Measurements from ENCODE around the gene AMY1B.
"Not testable (repeated sequence)": the region's sequence is repeated elsewhere in the genome, so short reads cannot be mapped to it uniquely, and the experiment has no call there.

Gene AMY1B

GRCh38 chr1:103697430-103697829, 1.4 kb upstream of the AMY1B start:
- H3K36me3 ChIP-seq (ENCODE audit: insufficient read depth); H3K27ac ChIP-seq; H3K9ac ChIP-seq; H2AFZ ChIP-seq (ENCODE audit: low read depth); H3K27me3 ChIP-seq (ENCODE audit: insufficient read depth, low read depth); H3K4me3 ChIP-seq (IDR thresholded peaks at IDR 0.05; ENCODE audit: insufficient read depth, low read depth, low read length); H4K20me1 ChIP-seq (ENCODE audit: insufficient read depth); H3K4me2 ChIP-seq; H3K79me2 ChIP-seq (ENCODE audit: insufficient read depth, low read depth); H3K4me1 ChIP-seq (ENCODE audit: low read depth, poor library complexity, severe bottlenecking): not testable (repeated sequence)

GRCh38 chr1:103676335-103676734, 19.7 kb downstream of the AMY1B start:
- H3K4me1 ChIP-seq (ENCODE audit: low read depth, poor library complexity, severe bottlenecking); H2AFZ ChIP-seq (ENCODE audit: low read depth); H3K27me3 ChIP-seq (ENCODE audit: insufficient read depth, low read depth); H3K79me2 ChIP-seq (ENCODE audit: insufficient read depth, low read depth); H3K9ac ChIP-seq; H3K27ac ChIP-seq; H3K36me3 ChIP-seq (ENCODE audit: insufficient read depth); H3K4me3 ChIP-seq (IDR thresholded peaks at IDR 0.05; ENCODE audit: insufficient read depth, low read depth, low read length); H3K4me2 ChIP-seq; H4K20me1 ChIP-seq (ENCODE audit: insufficient read depth): not testable (repeated sequence)

- H4K20me1 ChIP-seq (ENCODE audit: insufficient read depth), result not testable (repeated sequence)
Measured at GRCh38 chr1:103655460-103655859, 40.5 kb downstream of the AMY1B start, which contains the start of gene AMY1A. TSS of gene AMY1A (plus strand) at chr1:103655760. CDS start at chr1:103656331, 571 bp downstream.

GRCh38 chr1:103654133-103654532, 41.9 kb downstream of the AMY1B start:
- not testable (repeated sequence) for H3K79me2 ChIP-seq (ENCODE audit: insufficient read depth, low read depth); H4K20me1 ChIP-seq (ENCODE audit: insufficient read depth); H3K27me3 ChIP-seq (ENCODE audit: insufficient read depth, low read depth); H3K9ac ChIP-seq; H2AFZ ChIP-seq (ENCODE audit: low read depth); H3K4me3 ChIP-seq (IDR thresholded peaks at IDR 0.05; ENCODE audit: insufficient read depth, low read depth, low read length); H3K27ac ChIP-seq; H3K4me1 ChIP-seq (ENCODE audit: low read depth, poor library complexity, severe bottlenecking); H3K36me3 ChIP-seq (ENCODE audit: insufficient read depth); H3K4me2 ChIP-seq

More at GRCh38 chr1:103655460-103655859, 40.5 kb downstream of the AMY1B start, which contains the start of gene AMY1A:
- H3K4me1 ChIP-seq (ENCODE audit: low read depth, poor library complexity, severe bottlenecking); H3K27me3 ChIP-seq (ENCODE audit: insufficient read depth, low read depth); H3K4me3 ChIP-seq (IDR thresholded peaks at IDR 0.05; ENCODE audit: insufficient read depth, low read depth, low read length); H3K27ac ChIP-seq; H3K9ac ChIP-seq; H3K79me2 ChIP-seq (ENCODE audit: insufficient read depth, low read depth); H3K36me3 ChIP-seq (ENCODE audit: insufficient read depth); H2AFZ ChIP-seq (ENCODE audit: low read depth); H3K4me2 ChIP-seq: not testable (repeated sequence)

GRCh38 chr1:103650889-103651288, 45.1 kb downstream of the AMY1B start:
- H3K27me3 ChIP-seq (ENCODE audit: insufficient read depth, low read depth); H3K79me2 ChIP-seq (ENCODE audit: insufficient read depth, low read depth); H3K4me3 ChIP-seq (IDR thresholded peaks at IDR 0.05; ENCODE audit: insufficient read depth, low read depth, low read length); H2AFZ ChIP-seq (ENCODE audit: low read depth); H3K36me3 ChIP-seq (ENCODE audit: insufficient read depth); H3K4me1 ChIP-seq (ENCODE audit: low read depth, poor library complexity, severe bottlenecking); H3K27ac ChIP-seq; H4K20me1 ChIP-seq (ENCODE audit: insufficient read depth); H3K9ac ChIP-seq; H3K4me2 ChIP-seq: not testable (repeated sequence)

- H3K27ac ChIP-seq; H3K4me3 ChIP-seq (IDR thresholded peaks at IDR 0.05; ENCODE audit: insufficient read depth, low read depth, low read length); H3K9ac ChIP-seq; H4K20me1 ChIP-seq (ENCODE audit: insufficient read depth); H3K27me3 ChIP-seq (ENCODE audit: insufficient read depth, low read depth); H3K79me2 ChIP-seq (ENCODE audit: insufficient read depth, low read depth); H3K36me3 ChIP-seq (ENCODE audit: insufficient read depth); H3K4me1 ChIP-seq (ENCODE audit: low read depth, poor library complexity, severe bottlenecking); H2AFZ ChIP-seq (ENCODE audit: low read depth); H3K4me2 ChIP-seq: not testable (repeated sequence)
Measured at GRCh38 chr1:103650305-103650704, 45.7 kb downstream of the AMY1B start.

GRCh38 chr1:103643908-103644307, 52.1 kb downstream of the AMY1B start:
- not testable (repeated sequence) for H4K20me1 ChIP-seq (ENCODE audit: insufficient read depth); H2AFZ ChIP-seq (ENCODE audit: low read depth); H3K4me1 ChIP-seq (ENCODE audit: low read depth, poor library complexity, severe bottlenecking); H3K4me3 ChIP-seq (IDR thresholded peaks at IDR 0.05; ENCODE audit: insufficient read depth, low read depth, low read length); H3K27me3 ChIP-seq (ENCODE audit: insufficient read depth, low read depth); H3K27ac ChIP-seq; H3K36me3 ChIP-seq (ENCODE audit: insufficient read depth); H3K4me2 ChIP-seq; H3K9ac ChIP-seq; H3K79me2 ChIP-seq (ENCODE audit: insufficient read depth, low read depth)

- H3K9ac ChIP-seq; H3K79me2 ChIP-seq (ENCODE audit: insufficient read depth, low read depth); H3K27ac ChIP-seq; H3K27me3 ChIP-seq (ENCODE audit: insufficient read depth, low read depth); H3K36me3 ChIP-seq (ENCODE audit: insufficient read depth); H2AFZ ChIP-seq (ENCODE audit: low read depth); H4K20me1 ChIP-seq (ENCODE audit: insufficient read depth); H3K4me2 ChIP-seq; H3K4me1 ChIP-seq (ENCODE audit: low read depth, poor library complexity, severe bottlenecking); H3K4me3 ChIP-seq (IDR thresholded peaks at IDR 0.05; ENCODE audit: insufficient read depth, low read depth, low read length): not testable (repeated sequence)
Measured at GRCh38 chr1:103641194-103641593, 54.8 kb downstream of the AMY1B start.

Data from KMS-11 (cell line).